NCI-H2227 (cell line): ENCODE measurements around the gene SH2D1A.
"Not testable (repeated sequence)": the region's sequence is repeated elsewhere in the genome, so short reads cannot be mapped to it uniquely, and the experiment has no call there.

Experiments
- DNase-seq: peaks from one replicate; lab custom pipeline; 2025; ENCODE audit not compliant: unreplicated experiment; lab: John Stamatoyannopoulos, UW

SH2D1A gene

GRCh38 chrX:124346117-124346876 lies at the start of gene SH2D1A:
Gene SH2D1A (plus strand): TSS chrX:124346563. CDS start chrX:124346643, 80 bp downstream.
- no peak for DNase-seq

GRCh38 chrX:124299323-124299722 lies 47.0 kb upstream of the SH2D1A start:
- not testable (repeated sequence) for DNase-seq

GRCh38 chrX:124300405-124300804 lies 46.0 kb upstream of the SH2D1A start:
- DNase-seq: no peak

- DNase-seq: no peak
These were observed 39.0 kb upstream of the SH2D1A start for GRCh38 chrX:124307253-124307907.

- DNase-seq: no peak
These were observed 20.6 kb upstream of the SH2D1A start for GRCh38 chrX:124325732-124326131.

GRCh38 chrX:124328765-124329164 lies 17.6 kb upstream of the SH2D1A start:
- no peak for DNase-seq

GRCh38 chrX:124332481-124333424 lies 13.6 kb upstream of the SH2D1A start, which contains the start of gene TEX13D:
Gene TEX13D (plus strand): TSS chrX:124332660. CDS start chrX:124332918, 258 bp downstream.
- DNase-seq: no peak

- DNase-seq: no peak
These were observed 12.5 kb upstream of the SH2D1A start for GRCh38 chrX:124333862-124334261.

GRCh38 chrX:124334555-124334954 lies 11.8 kb upstream of the SH2D1A start:
- DNase-seq: not testable (repeated sequence)

- no peak for DNase-seq
These were observed 10.8 kb upstream of the SH2D1A start for GRCh38 chrX:124335598-124335997.

GRCh38 chrX:124337916-124338315 lies 8.4 kb upstream of the SH2D1A start:
- no peak for DNase-seq

GRCh38 chrX:124338733-124339514 lies 7.4 kb upstream of the SH2D1A start:
- no peak for DNase-seq

GRCh38 chrX:124341396-124342132 lies 4.8 kb upstream of the SH2D1A start:
- DNase-seq: no peak

- DNase-seq: no peak
These were observed 4.0 kb upstream of the SH2D1A start for GRCh38 chrX:124342174-124342867.

- no peak for DNase-seq
These were observed 3.3 kb upstream of the SH2D1A start for GRCh38 chrX:124343016-124343415.

GRCh38 chrX:124344246-124344645 lies 2.1 kb upstream of the SH2D1A start:
- no peak for DNase-seq

- DNase-seq: no peak
These were observed 496 bp downstream of the SH2D1A start for GRCh38 chrX:124346877-124347241.

GRCh38 chrX:124347242-124347641 lies 879 bp downstream of the SH2D1A start:
- DNase-seq: no peak

GRCh38 chrX:124348182-124348581 lies 1.8 kb downstream of the SH2D1A start:
- DNase-seq: no peak
